Left renal pelvis (tissue), 4 donors: Measurements from ENCODE around the gene SYNM. TPM values are rescaled to one million over a fixed set of nuclear protein-coding genes. Genes with fewer than 3 reads are reported as not detected.

Source experiments
- DNase-seq, 4 donors: peaks; one replicate each; pipeline ENCODE4 v3.0.0-alpha.2; 2013; ENCODE audit warnings: low read depth in 4 of 4, low spot score in 3 of 4
- polyA plus RNA-seq, 4 donors: library from polyadenylated mRNA; unstranded; fragments of 120-200 nt; gene quantifications; one replicate each; pipeline ENCODE4 v1.2.1, GENCODE V29; 2013; ENCODE audit not compliant: insufficient read length in 4 of 4

The SYNM gene
- polyA plus RNA-seq, 4 donors = 1.8 to 3.1 (median 2.1) TPM

GRCh38 chr15:99121691-99122410 lies 17.0 kb downstream of the SYNM start:
- no peak for DNase-seq

DNA sequence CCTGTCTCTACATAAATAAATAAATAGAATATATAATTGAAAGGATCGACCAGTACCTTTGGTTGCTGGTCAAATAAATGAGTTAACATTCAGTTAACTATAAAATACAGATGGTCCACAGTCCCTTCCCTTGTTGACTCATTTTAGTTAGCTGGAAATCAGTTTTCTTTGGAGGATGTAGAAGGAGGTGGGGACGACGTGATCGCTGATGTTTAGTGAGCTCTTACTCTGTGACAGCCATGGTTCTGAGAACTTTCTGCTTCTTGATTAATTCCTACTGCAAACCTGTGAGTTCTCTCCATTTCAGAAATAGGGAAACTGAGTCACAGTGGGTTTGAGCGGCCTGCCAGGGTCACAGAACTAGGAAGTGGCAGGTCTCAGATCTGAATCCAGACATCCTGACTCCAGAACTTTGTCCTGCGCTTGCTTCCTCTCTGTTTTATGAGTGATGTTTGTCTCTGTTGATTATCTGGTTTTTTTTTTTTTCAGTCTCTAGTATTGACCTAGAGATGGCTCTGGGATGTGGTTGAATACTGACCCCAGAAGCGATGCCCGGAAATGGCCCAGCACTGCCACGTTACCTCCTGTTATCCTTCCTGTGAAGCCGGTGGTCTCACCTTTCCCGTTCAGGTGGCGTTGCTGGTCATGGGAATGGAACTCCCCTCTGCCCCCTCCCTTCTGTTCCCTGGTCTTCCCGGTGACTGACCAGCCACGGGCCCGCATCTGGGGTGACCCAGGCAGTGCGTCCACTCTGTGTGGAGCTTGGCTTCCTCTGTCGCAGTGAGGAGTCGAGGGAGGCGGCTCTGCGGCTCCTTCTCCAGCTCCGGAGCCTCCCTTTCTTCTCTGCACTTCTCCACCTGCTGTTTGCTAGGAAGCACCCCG lies 18.2 kb downstream of the SYNM start:
- no peak for DNase-seq

- DNase-seq = peak in 1 of 4 donors; percentile 29
Measured at GRCh38 chr15:99123713-99124451, 19.0 kb downstream of the SYNM start.

DNA sequence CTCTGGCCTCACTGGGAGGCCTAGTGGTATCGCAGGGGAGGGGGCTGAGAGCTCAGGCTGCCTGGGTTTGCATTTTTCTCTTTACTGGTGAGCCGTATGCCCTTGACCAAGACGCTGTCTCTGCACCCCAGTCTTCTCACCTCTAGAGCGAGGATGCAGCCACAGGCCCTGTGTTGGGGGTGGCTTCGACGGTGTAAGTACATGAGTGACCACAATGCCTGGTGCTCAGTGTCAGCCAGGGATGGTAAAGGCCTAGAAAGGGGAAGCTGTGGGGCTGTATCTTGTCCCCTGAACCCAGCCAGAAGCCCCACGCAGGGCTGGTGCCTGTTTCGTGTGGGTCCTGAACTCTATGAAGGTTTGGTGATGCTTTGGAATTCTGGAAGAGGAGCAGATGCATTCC lies 19.8 kb downstream of the SYNM start:
- no peak for DNase-seq

DNA sequence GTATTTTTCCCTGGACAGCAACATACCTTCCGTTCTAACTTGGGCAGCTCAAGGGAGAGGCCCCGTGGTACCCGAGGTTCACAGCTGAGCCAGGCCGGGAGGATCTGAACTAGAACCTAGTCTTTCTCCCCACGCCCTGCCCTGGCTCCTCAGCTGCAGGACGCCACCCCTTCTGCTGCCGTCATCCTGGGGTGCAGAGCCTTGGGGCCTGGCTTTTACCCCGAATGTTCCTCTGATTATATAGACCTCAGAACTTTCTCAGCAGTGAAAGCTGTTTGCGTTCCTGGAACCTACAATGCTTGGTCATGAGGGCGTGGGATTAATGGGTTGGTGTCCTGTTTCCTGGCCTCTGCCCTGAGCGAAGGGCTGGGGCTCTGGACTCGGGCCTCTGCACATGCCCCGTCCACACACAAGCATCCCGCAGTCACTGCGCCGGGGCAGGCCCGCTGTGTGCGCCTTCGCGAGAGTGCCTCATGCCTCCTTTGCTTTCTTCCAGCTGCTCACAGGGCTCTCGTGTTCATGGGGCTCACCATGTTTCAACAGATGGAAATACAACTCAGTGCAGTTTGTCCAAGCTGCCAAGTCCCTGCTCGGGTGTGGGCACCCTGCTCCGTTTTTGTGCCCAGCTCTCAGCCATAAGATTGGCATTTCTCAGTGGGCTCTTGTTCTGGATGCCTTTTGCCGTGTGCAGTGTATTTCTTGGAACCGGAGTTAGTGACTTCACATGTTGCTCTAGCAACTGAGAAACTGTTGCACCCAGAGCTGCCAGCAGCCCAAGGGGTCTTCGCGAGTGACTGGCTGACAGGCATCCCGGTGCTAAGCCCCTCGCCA lies 20.4 kb downstream of the SYNM start:
- DNase-seq = no peak

- DNase-seq = no peak
Measured at GRCh38 chr15:99126131-99126588, 21.3 kb downstream of the SYNM start.

DNA sequence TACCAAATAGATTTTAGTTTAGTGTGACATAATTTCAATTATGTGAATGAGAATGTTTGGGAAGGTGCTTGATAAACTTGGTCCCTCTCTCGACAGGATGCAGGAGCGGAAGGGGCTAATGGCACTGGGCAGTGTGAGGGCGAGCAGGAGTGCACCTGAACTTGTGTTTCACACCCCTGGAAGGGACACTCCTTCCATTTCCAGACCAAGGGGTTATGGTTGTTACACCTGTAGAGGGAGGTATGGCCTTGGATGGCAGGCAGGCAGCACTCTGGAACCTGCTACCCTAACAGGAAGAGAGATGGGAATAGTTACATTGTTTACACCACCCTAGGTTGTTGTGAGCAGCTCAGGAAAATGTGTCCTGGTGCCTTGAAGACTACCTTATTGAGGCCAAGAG lies 22.1 kb downstream of the SYNM start:
- DNase-seq = no peak

DNA sequence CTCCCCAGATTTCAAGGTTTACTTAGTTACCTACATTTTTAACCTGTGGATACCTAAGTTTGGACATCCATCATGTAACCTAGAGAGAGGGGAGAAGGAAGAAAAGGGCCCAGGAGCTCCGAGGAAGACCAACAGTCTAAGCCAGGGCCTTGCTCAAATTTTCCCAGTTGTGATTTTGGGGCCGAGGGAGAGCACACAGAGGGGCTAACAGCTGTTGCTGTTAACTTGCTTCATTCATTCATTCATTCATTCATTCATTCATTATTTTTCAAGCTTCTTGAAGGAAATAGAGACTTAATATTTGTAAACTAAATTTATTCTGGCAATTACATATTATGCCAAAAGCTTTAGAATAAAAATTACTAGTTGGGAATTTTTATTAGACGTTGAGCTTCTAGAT lies 22.9 kb downstream of the SYNM start:
- DNase-seq = no peak

DNA sequence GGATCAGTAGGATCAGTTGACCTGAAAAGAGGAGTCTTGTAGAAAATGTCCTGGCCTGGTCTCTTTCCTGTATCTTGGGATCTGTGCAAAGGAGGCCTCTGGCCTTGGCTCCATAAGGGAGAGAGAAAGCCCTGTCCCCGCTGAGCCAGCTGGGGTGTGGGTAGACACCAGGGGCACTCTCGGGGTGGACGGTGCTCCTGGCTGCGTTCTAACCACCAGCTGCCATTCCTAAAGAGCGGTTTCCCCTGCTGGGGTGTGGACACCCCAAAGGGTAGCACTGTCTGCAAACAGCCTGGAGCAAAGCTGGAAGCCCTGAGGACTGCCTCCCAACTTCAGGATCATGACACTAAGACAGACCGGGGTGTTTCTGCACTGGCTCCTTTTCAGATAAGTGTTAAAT lies 23.5 kb downstream of the SYNM start:
- DNase-seq = no peak

DNA sequence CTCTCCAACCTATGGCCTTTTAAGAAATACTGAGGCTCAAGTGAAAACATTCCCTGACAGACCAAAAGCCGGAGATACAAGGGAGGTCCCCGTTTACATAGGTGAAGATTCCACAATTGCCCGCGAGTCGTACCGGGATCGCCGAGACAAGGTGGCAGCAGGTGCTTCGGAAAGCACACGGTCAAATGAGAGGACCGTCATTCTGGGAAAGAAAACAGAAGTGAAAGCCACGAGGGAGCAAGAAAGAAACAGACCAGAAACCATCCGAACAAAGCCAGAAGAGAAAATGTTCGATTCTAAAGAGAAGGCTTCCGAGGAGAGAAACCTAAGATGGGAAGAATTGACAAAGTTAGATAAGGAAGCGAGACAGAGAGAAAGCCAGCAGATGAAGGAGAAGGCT lies 24.8 kb downstream of the SYNM start:
- no peak for DNase-seq

DNA sequence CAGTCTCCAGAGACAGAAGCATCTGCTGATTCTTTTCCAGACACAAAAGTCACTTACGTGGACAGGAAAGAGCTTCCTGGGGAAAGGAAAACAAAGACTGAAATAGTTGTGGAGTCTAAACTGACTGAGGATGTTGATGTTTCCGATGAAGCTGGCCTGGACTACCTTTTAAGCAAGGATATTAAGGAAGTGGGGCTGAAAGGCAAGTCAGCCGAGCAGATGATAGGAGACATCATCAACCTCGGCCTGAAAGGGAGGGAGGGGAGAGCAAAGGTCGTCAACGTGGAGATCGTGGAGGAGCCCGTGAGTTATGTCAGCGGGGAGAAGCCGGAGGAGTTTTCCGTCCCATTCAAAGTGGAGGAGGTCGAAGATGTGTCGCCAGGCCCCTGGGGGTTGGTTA lies 25.4 kb downstream of the SYNM start:
- no peak for DNase-seq

- no peak for DNase-seq
Measured at GRCh38 chr15:99130765-99131440, 26.0 kb downstream of the SYNM start.

DNA sequence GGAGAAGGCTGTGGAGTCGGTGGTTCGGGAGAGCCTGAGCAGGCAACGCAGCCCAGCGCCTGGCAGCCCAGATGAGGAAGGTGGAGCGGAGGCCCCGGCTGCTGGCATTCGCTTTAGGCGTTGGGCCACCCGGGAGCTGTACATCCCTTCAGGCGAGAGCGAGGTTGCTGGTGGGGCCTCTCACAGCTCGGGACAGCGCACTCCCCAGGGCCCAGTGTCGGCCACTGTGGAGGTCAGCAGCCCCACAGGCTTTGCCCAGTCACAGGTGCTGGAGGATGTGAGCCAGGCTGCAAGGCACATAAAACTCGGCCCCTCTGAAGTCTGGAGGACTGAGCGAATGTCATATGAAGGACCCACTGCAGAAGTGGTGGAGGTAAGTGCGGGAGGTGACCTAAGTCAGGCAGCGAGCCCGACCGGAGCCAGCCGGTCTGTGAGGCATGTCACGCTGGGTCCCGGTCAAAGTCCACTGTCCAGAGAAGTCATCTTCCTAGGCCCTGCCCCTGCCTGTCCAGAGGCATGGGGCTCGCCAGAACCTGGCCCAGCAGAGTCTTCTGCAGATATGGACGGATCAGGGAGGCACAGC lies 26.7 kb downstream of the SYNM start:
- no peak for DNase-seq

DNA sequence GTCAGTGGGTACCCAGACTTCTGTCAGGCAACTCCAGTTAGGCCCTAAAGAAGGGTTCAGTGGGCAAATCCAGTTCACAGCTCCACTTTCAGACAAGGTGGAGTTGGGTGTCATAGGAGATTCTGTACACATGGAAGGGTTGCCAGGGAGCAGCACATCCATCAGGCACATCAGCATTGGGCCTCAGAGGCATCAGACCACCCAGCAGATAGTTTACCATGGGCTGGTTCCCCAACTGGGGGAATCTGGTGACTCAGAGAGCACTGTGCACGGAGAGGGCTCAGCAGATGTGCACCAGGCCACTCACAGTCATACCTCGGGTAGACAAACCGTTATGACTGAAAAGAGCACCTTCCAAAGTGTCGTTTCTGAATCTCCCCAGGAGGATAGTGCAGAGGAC lies 27.2 kb downstream of the SYNM start:
- DNase-seq = no peak

DNA sequence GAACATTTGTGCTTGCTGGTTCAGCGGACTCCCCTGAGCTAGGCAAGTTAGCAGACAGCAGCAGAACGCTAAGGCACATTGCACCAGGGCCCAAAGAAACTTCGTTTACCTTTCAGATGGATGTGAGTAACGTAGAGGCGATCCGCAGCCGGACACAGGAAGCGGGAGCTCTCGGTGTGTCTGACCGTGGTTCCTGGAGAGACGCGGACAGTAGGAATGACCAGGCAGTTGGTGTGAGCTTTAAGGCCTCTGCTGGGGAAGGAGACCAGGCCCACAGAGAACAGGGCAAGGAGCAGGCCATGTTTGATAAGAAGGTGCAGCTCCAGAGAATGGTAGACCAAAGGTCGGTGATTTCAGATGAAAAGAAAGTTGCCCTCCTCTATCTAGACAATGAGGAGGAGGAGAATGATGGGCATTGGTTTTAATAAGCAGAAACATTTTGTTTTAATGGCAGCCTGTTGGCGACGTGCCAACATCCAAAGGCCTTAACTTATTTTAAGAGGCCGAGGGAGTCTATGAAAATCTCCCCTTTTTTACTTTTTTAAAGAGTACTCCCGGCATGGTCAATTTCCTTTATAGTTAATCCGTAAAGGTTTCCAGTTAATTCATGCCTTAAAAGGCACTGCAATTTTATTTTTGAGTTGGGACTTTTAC lies 27.9 kb downstream of the SYNM start:
- no peak for DNase-seq

- no peak for DNase-seq
Measured at GRCh38 chr15:99134317-99134821, 29.5 kb downstream of the SYNM start.

- no peak for DNase-seq
Measured at GRCh38 chr15:99135194-99135593, 30.3 kb downstream of the SYNM start.

- DNase-seq = no peak
Measured at GRCh38 chr15:99137111-99137546, 32.2 kb downstream of the SYNM start.

GRCh38 chr15:99137877-99138276 lies 33.0 kb downstream of the SYNM start:
- no peak for DNase-seq
